Measurements from ENCODE around the gene CHID1.

The CHID1 gene

DNA sequence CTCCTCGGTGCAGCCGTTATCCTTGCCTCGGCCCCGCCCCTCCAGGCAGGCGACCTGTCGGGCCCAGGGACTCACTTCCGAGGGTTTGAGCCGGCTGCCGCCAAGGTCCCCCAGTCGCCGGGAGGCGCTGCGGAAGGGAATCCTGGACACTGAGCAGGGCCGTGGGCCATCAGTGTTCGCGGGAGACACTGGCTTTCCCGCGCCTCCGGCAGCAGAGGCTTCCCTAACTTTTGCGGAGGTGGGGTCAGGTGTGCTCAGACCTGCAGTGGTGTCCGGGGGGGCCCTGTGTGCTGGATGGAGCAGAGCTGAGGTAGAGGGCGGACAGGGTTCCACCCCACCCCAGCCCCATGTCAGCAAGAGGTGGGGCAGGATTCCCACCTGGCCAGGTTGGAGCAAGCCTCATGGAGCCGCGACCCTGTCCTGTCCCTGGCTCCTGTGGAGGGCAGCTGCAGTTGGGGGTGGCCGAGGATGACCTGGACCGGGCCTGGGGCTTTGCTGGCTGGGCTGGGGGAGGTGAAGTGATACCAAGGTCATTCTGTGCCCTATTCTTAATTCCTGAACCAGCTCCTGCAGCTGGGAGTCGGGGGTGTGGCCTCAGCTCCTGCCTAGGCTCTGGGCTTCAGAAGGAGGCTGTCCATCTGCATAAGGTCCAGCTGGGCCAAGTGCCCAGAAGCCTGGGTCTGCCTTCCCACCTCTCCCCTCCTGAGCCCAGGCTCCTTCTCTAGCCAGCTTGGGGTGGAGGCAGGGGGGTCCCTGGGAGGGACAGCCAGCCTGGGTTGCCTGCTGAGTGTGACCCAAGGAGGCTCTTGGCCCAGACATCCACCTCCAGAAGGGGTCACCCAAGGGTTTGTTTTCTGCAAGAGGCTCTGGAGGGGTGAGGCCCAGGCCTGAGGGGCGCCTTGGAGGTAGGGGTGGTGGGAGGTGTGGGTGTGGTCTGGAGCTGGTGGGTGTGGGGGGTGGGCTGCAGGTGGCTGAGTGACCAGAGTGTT lies 59.5 kb downstream of the CHID1 start:
- Histone ChIP-seq H3K36me3 (ENCODE audit: control insufficient read depth, insufficient read depth, low read length, severe bottlenecking) (no peaks in the 10 kb centered on the region), H3K9ac (ENCODE audit: low read length) (no peak overlapping the region), H3K4me1 (ENCODE audit: control insufficient read depth, insufficient read depth, low read length) (peaks cover 21% of the 10 kb centered on the region), H3K4me3 (ENCODE audit: low read length) (no peak overlapping the region), H3K27me3 (replicated peaks; ENCODE audit: control insufficient read depth, insufficient read depth, low read length) (no peaks in the 10 kb centered on the region), H3K9me3 (ENCODE audit: control insufficient read depth, low read length) (no peaks in the 10 kb centered on the region)
- no peak for DNase-seq (ENCODE audit: low read depth)

DNA sequence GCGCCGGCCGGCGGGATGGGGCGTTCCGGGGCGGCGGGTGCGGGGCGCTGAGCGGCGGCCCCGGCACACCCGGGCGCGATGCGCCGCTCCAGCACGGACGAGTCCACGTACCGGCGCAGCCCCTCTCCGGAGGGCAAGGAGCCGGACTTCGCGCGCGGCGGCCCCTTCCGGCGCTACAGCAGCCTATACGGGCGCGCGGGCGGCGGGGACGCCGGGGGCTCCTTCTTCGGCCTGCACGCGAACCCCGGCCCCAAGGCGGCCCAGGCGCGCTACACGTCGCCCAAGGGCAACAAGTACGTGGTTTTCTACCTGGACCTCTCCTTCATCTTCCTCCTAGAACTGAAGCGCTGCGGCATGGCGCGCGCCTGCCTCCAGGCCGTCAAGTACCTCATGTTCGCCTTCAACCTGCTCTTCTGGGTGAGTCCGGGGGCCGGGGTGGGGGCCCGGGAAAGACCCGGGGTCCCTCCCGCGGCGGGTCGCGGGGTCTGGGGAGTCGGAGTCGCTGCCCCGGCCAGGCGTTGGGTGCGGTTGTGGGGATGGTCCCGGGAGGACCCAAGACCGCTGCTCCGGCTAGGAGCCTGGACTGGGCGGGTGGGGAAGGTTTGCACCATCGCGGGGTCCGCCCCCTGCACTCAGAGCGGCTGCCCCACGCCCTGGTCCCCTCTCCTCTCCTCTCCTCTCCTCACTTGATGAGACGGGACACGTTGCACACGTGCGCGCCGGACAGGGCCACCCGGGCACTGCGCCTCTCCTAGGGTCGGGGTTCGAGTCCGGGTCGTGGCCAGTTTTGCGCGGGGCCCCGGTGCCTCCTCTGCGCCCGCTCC lies 60.4 kb downstream of the CHID1 start:
- Histone ChIP-seq H3K36me3 (ENCODE audit: control insufficient read depth, insufficient read depth, low read length, severe bottlenecking) (no peaks in the 10 kb centered on the region), H3K9me3 (ENCODE audit: control insufficient read depth, low read length) (no peaks in the 10 kb centered on the region), H3K4me1 (ENCODE audit: control insufficient read depth, insufficient read depth, low read length) (peaks cover 30% of the 10 kb centered on the region), H3K4me3 (ENCODE audit: low read length) (peak overlapping the region; percentile 41), H3K9ac (ENCODE audit: low read length) (no peak overlapping the region), H3K27me3 (replicated peaks; ENCODE audit: control insufficient read depth, insufficient read depth, low read length) (no peaks in the 10 kb centered on the region)
- peak; percentile 50 for DNase-seq (ENCODE audit: low read depth)

- peak; percentile 73 for DNase-seq (ENCODE audit: low read depth)
- Histone ChIP-seq H3K36me3 (ENCODE audit: control insufficient read depth, insufficient read depth, low read length, severe bottlenecking) (no peaks in the 10 kb centered on the region), H3K4me1 (ENCODE audit: control insufficient read depth, insufficient read depth, low read length) (peaks cover 36% of the 10 kb centered on the region), H3K9me3 (ENCODE audit: control insufficient read depth, low read length) (no peaks in the 10 kb centered on the region), H3K4me3 (ENCODE audit: low read length) (no peak overlapping the region), H3K27me3 (replicated peaks; ENCODE audit: control insufficient read depth, insufficient read depth, low read length) (no peaks in the 10 kb centered on the region), H3K9ac (ENCODE audit: low read length) (no peak overlapping the region)
Measured at GRCh38 chr11:849104-849824, 61.3 kb downstream of the CHID1 start.

- Histone ChIP-seq H3K9ac (ENCODE audit: low read length) (no peak overlapping the region), H3K9me3 (ENCODE audit: control insufficient read depth, low read length) (no peaks in the 10 kb centered on the region), H3K4me1 (ENCODE audit: control insufficient read depth, insufficient read depth, low read length) (peaks cover 38% of the 10 kb centered on the region), H3K4me3 (ENCODE audit: low read length) (no peak overlapping the region), H3K27me3 (replicated peaks; ENCODE audit: control insufficient read depth, insufficient read depth, low read length) (no peaks in the 10 kb centered on the region), H3K36me3 (ENCODE audit: control insufficient read depth, insufficient read depth, low read length, severe bottlenecking) (no peaks in the 10 kb centered on the region)
- DNase-seq (ENCODE audit: low read depth), result peak; percentile 64
Measured at GRCh38 chr11:848380-848931, 62.2 kb downstream of the CHID1 start.

- H3K36me3 ChIP-seq (ENCODE audit: control insufficient read depth, insufficient read depth, low read length, severe bottlenecking), result no peaks in the 10 kb centered on the region
- no peaks in the 10 kb centered on the region for H3K9me3 ChIP-seq (ENCODE audit: control insufficient read depth, low read length)
- no peaks in the 10 kb centered on the region for H3K27me3 ChIP-seq (replicated peaks; ENCODE audit: control insufficient read depth, insufficient read depth, low read length)
- no peak for DNase-seq (ENCODE audit: low read depth)
- peaks cover 38% of the 10 kb centered on the region for H3K4me1 ChIP-seq (ENCODE audit: control insufficient read depth, insufficient read depth, low read length)
- no peak overlapping the region for H3K9ac ChIP-seq (ENCODE audit: low read length)
- no peak overlapping the region for H3K4me3 ChIP-seq (ENCODE audit: low read length)
Measured at GRCh38 chr11:847876-848275, 62.7 kb downstream of the CHID1 start.

DNA sequence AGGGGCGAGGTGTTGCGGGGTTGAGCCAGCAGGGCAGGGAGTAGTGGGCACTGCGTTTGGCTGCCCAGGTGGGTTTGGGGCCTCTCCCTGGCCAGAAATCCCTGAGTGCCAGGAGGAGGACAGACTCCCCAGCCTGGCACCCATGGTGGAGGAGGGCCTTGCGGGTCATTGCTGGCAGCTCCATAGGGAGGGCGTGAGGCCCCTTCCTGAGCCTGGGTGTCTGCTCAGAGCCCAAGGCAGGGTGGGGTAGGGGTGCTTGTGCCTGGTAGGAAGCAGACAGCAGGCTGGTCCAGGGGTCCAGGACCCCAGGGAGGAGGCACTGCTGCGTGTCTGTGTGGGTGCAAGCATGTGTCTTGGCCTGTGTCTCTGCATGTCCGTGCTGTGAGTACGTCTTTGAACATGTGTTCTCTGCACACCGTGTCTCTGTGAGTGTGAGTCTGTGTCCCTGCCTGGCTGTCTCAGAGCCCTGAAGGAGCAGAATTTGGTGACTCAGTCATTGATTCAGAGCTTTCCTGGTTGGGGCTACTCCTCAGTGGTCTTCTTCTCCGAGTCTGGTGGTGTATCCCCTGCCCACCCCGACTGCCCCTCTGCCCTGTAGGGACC lies 64.0 kb downstream of the CHID1 start:
- Histone ChIP-seq H3K36me3 (ENCODE audit: control insufficient read depth, insufficient read depth, low read length, severe bottlenecking) (no peaks in the 10 kb centered on the region), H3K4me3 (ENCODE audit: low read length) (peak overlapping the region; percentile 23), H3K9ac (ENCODE audit: low read length) (peak overlapping the region; percentile 90), H3K9me3 (ENCODE audit: control insufficient read depth, low read length) (no peaks in the 10 kb centered on the region), H3K4me1 (ENCODE audit: control insufficient read depth, insufficient read depth, low read length) (peaks cover 38% of the 10 kb centered on the region), H3K27me3 (replicated peaks; ENCODE audit: control insufficient read depth, insufficient read depth, low read length) (no peaks in the 10 kb centered on the region)
- DNase-seq (ENCODE audit: low read depth), result peak; percentile 58

DNA sequence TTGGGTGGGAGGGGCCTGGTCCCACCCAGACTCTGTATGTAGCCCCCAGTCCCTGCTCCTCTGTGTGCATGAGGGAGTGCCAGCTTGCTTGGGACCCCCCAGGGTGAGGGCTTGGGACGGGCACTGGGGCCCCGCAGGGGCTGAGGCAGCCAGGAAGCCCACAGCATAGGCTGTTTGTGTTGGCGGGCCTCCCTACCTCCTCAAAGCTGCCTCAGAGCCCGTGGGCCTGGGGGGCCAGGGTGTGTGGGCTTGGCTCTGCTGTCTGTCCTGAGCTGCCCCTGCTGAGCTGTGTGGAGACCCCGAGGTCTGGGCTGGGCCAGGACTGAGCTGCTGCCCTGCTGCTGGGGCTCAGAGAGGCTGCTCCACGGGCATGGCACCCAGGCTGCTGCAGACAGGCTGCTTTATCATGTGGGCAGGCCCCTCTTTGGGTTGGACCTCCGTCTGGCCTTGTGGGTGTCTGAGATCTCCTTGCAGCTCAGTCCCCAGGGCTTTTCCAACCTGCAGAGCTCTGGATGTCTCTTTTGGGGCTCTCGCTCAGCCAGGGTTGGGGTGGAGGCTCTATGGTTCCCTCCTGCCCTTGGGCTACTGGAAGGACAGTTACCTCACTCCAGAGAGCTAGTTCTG lies 64.6 kb downstream of the CHID1 start:
- Histone ChIP-seq H3K9ac (ENCODE audit: low read length) (peak overlapping the region; percentile 90), H3K4me3 (ENCODE audit: low read length) (peak overlapping the region; percentile 98), H3K36me3 (ENCODE audit: control insufficient read depth, insufficient read depth, low read length, severe bottlenecking) (peaks cover under 1% of the 10 kb centered on the region), H3K9me3 (ENCODE audit: control insufficient read depth, low read length) (no peaks in the 10 kb centered on the region), H3K27me3 (replicated peaks; ENCODE audit: control insufficient read depth, insufficient read depth, low read length) (no peaks in the 10 kb centered on the region), H3K4me1 (ENCODE audit: control insufficient read depth, insufficient read depth, low read length) (peaks cover 42% of the 10 kb centered on the region)
- DNase-seq (ENCODE audit: low read depth), result peak; percentile 69

DNA sequence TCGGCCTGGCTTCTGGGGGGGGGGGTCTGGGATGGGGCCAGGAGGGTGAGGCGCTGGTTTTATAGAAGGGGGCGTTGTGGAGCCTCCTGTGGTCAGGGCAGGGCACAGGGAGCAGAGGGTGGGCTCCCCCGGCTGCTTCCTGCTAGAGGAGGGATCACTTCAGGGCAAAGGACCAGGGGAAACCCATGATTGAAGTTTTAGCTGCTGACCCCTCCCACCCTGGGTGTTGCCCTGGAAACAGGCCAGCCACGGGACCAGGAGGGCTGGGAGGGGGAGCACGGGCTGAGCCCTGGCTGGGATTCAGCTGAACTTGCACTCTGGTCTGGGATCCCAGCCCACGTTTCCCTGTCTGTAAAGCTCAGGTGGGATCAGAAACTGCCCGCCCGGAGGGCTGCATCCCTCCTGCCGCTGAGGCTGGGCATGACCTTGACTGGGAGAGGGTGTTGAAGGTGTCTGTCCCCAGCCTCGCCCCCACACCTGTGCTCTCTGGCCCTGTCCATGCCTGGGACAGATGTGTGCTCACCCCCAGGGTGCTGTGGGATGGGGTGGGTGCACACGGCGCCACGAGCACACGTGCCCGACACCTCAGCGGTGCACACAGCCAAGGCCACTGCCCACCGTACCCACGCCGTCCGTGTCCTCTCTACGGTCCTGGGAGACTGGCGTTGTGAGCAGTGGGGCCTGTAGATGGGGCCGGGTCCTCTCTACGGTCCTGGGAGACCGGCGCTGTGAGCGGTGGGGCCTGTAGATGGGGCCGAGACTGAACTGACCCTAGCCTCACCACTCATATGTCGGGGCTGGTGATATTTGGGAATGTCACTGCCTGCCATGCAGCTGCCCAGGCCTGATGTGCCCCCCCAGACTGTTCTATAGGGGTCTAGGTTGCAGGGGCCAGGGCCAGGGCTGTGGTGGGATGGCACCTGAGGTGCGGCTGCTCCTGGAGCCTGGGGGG lies 65.6 kb downstream of the CHID1 start:
- Histone ChIP-seq H3K9ac (ENCODE audit: low read length) (peak overlapping the region; percentile 90), H3K4me3 (ENCODE audit: low read length) (peak overlapping the region; percentile 98), H3K27me3 (replicated peaks; ENCODE audit: control insufficient read depth, insufficient read depth, low read length) (no peaks in the 10 kb centered on the region), H3K36me3 (ENCODE audit: control insufficient read depth, insufficient read depth, low read length, severe bottlenecking) (peaks cover 11% of the 10 kb centered on the region), H3K4me1 (ENCODE audit: control insufficient read depth, insufficient read depth, low read length) (peaks cover 52% of the 10 kb centered on the region), H3K9me3 (ENCODE audit: control insufficient read depth, low read length) (no peaks in the 10 kb centered on the region)
- peak; percentile 92 for DNase-seq (ENCODE audit: low read depth)

DNA sequence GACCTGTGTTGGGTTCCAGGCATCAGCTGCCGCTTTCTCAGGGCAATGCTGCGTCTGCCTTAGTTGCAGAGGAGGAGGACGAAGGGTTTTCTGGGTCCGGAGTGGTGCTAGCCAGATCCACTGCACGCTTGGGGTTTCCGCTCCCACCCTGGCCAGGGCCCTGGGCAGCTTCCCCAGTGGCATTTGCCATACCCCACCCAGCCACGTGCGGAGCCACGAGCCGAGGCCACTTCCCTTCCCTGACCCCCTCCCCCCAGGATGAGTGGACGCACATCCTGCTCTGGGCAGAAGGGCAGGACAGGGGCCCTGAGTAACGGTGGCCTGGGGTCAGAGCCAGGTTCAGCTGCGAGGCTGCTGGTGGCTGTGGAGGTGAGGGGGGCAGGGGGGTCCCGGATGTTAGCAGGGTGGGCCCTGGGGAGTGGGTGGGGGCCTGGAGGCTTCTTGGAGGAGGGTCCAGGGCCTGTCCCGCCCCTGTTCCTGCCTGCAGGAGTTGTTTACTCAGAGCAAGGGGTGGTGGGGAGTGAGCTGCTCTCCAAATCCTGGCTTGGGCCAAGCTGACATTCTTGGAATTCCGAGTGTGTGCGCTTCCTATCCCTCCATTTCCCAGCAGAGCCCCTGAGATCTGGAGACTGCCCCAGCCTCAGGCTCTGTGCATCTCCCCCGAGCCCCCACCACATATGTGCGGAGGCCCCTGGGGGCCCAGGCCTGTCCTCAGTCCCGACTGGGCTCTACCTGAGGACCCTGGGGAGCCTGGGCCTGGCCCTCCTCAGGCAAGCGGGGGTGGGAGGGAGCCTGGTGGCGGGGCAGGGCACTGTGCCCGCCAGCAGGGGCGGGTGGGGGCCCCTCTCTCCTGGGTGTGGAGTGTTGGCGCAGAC lies 66.6 kb downstream of the CHID1 start:
- peaks cover 20% of the 10 kb centered on the region for H3K36me3 ChIP-seq (ENCODE audit: control insufficient read depth, insufficient read depth, low read length, severe bottlenecking)
- H3K27me3 ChIP-seq (replicated peaks; ENCODE audit: control insufficient read depth, insufficient read depth, low read length), result no peaks in the 10 kb centered on the region
- DNase-seq (ENCODE audit: low read depth), result peak; percentile 94
- H3K4me3 ChIP-seq (ENCODE audit: low read length), result peak overlapping the region; percentile 98
- H3K9ac ChIP-seq (ENCODE audit: low read length), result peak overlapping the region; percentile 99
- H3K4me1 ChIP-seq (ENCODE audit: control insufficient read depth, insufficient read depth, low read length), result peaks cover 61% of the 10 kb centered on the region
- no peaks in the 10 kb centered on the region for H3K9me3 ChIP-seq (ENCODE audit: control insufficient read depth, low read length)
